ENCODE results near the gene SUN3. TPM values are rescaled to one million over a fixed set of nuclear protein-coding genes. Genes with fewer than 3 reads are reported as not detected.

The SUN3 gene
- total and polyA plus RNA-seq, 2 of the 4 experiments (the other 2 are of a cell fraction) = not detected

DNA sequence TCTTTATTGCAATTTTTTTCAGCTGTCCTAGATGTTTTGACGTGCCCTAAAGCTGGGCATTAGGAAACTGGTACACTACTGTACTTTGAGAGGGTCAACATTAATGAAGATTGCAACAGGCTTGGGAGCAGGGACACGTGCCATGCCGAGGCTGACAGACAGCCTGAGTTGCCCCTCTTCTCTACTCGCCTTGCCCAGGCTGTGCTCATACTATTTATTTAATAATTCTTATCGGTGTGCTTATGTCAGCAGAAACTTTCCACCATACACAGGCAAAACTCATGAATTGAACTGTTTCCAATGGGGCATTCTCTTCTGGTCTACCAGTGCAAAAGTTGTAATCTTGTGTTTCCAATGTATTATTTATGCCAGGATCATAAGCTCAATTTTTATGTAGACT is 30.8 kb upstream of the SUN3 start:
- H3K4me3 ChIP-seq (ENCODE audit: insufficient read depth, low read depth, low read length) = no peak overlapping the region
- no peak overlapping the region for H3K4ac ChIP-seq (ENCODE audit: low read depth, low read length)
- H3K56ac ChIP-seq (ENCODE audit: extremely low read depth, insufficient read depth, low read length) = no peak overlapping the region
- ChIA-PET CTCF (interaction anchor here (0.6 to 1.3 kb wide), 2 partner anchors 8 to 12 kb away, joined by 3 to 4 read pairs; no protein-coding TSS in a partner anchor), POLR2A (ENCODE audit: unreplicated experiment) (no interaction called here)
- no peaks in the 10 kb centered on the region for H4K20me1 ChIP-seq (ENCODE audit: insufficient read depth, low read length)
- no peaks in the 10 kb centered on the region for H3K4me1 ChIP-seq (ENCODE audit: control insufficient read depth, insufficient read depth, low read length)
- H2BK120ac ChIP-seq (ENCODE audit: low read depth, low read length) = no peak overlapping the region
- H2BK20ac ChIP-seq (ENCODE audit: low read depth, low read length) = no peak overlapping the region
- no CpG with 5 or more reads among the region's 5 CpGs for WGBS, 2 experiments (ENCODE audit: extremely low coverage in 2 of 2, insufficient read length in 1 of 2)
- H4K8ac ChIP-seq (ENCODE audit: low read depth in 2 of 2, low read length in 2 of 2) = no peak overlapping the region
- H3K27me3 ChIP-seq (ENCODE audit: control insufficient read depth, insufficient read depth, low read length) = no peaks in the 10 kb centered on the region
- no peak overlapping the region for H3K18ac ChIP-seq (ENCODE audit: low read depth, low read length)
- no peak overlapping the region for H2AK9ac ChIP-seq (replicated peaks; ENCODE audit: low read depth, low read length, poor library complexity)
- H2AK5ac ChIP-seq (ENCODE audit: low read depth, low read length) = no peak overlapping the region
- dilution Hi-C loops (cut with HindIII; ENCODE audit: low sequenced_read_pairs, unreplicated experiment) (no loop called here), in situ Hi-C loops (cut with MboI; ENCODE audit: low sequenced_read_pairs) (no loop called here), intact Hi-C loops (cut with micrococcal nuclease) (no loop called here)
- H3K9ac ChIP-seq (ENCODE audit: low read depth, low read length) = no peak overlapping the region
- TF ChIP-seq MAZ (IDR thresholded peaks at IDR 0.05; ENCODE audit: borderline replicate concordance, low read depth, low read length) (no peak), CEBPB (IDR thresholded peaks at IDR 0.05; ENCODE audit: low read depth, low read length) (no peak), MAFK (IDR thresholded peaks at IDR 0.05; ENCODE audit: low read depth, low read length) (peak; percentile 64), RAD21 (IDR thresholded peaks at IDR 0.05; ENCODE audit: low read length) (no peak), SMC3 (IDR thresholded peaks at IDR 0.05; ENCODE audit: low read depth, low read length) (no peak)
- TF ChIP-seq, protein P1, sequence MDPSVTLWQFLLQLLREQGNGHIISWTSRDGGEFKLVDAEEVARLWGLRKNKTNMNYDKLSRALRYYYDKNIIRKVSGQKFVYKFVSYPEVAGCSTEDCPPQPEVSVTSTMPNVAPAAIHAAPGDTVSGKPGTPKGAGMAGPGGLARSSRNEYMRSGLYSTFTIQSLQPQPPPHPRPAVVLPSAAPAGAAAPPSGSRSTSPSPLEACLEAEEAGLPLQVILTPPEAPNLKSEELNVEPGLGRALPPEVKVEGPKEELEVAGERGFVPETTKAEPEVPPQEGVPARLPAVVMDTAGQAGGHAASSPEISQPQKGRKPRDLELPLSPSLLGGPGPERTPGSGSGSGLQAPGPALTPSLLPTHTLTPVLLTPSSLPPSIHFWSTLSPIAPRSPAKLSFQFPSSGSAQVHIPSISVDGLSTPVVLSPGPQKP (IDR thresholded peaks at IDR 0.05; ENCODE audit: borderline replicate concordance, low read depth, low read length) = no peak
- H3K9me1 ChIP-seq (ENCODE audit: insufficient read depth, low read length) = no peaks in the 10 kb centered on the region
- no peak for ATAC-seq (ENCODE audit: low read depth)
- no peak for DNase-seq
- H2BK15ac ChIP-seq (ENCODE audit: low read depth, low read length) = no peak overlapping the region
- no peaks in the 10 kb centered on the region for H3K79me1 ChIP-seq (ENCODE audit: low read depth in 1 of 2, low read length in 2 of 2)
- no peak overlapping the region for H2AFZ ChIP-seq (replicated peaks; ENCODE audit: low read length, poor library complexity)
- no peak overlapping the region for H4K5ac ChIP-seq (ENCODE audit: low read depth, low read length)
- H3K4me2 ChIP-seq (ENCODE audit: low read depth, low read length) = no peak overlapping the region
- no peaks in the 10 kb centered on the region for H3K36me3 ChIP-seq (ENCODE audit: control insufficient read depth, insufficient read depth, low read length)
- no peak overlapping the region for H3K14ac ChIP-seq (replicated peaks; ENCODE audit: low read depth, low read length)
- H3K27ac ChIP-seq (ENCODE audit: insufficient read depth, low read length) = no peak overlapping the region
- H3K9me3 ChIP-seq (ENCODE audit: control insufficient read depth, insufficient read depth, low read length) = no peaks in the 10 kb centered on the region
- no peak overlapping the region for H4K91ac ChIP-seq (ENCODE audit: insufficient read depth, low read depth, low read length)
- H3K23ac ChIP-seq (ENCODE audit: low read depth, low read length) = no peak overlapping the region
- BruUV-seq (replicated peaks) = no TSS peak
- no peak overlapping the region for H2BK5ac ChIP-seq (ENCODE audit: low read depth, low read length, poor library complexity, severe bottlenecking)
